Skin of body (tissue), 2 donors: ENCODE results near the gene PTGIS. TPM values are rescaled to one million over a fixed set of nuclear protein-coding genes. Genes with fewer than 3 reads are reported as not detected.

Experiments
- DNase-seq: peaks from one replicate; lab custom pipeline; 2025; lab: John Stamatoyannopoulos, UW
- total RNA-seq: library from RNA; depleted of rRNA; stranded (reverse); fragments of >200 nt; gene quantifications from one replicate; pipeline ENCODE4 v1.2.3, GENCODE V29; 2014

PTGIS gene
- total RNA-seq, 1 donor from 2014 or later, result 14.0 TPM

- DNase-seq, result peak; percentile 73
These were observed 28.0 kb upstream of the PTGIS start for GRCh38 chr20:49595811-49596561.

- no peak for DNase-seq
These were observed 27.4 kb upstream of the PTGIS start for GRCh38 chr20:49595346-49595745.

GRCh38 chr20:49594931-49595315, 27.0 kb upstream of the PTGIS start:
- DNase-seq, result no peak

- peak; percentile 96 for DNase-seq
These were observed 26.4 kb upstream of the PTGIS start for GRCh38 chr20:49594143-49594930.

GRCh38 chr20:49593466-49594142, 25.7 kb upstream of the PTGIS start:
- DNase-seq, result no peak

- DNase-seq, result no peak
These were observed 24.2 kb upstream of the PTGIS start for GRCh38 chr20:49592120-49592519.

GRCh38 chr20:49591217-49591865, 23.4 kb upstream of the PTGIS start:
- DNase-seq, result peak; percentile 76

- DNase-seq, result peak; percentile 29
These were observed 22.5 kb upstream of the PTGIS start for GRCh38 chr20:49590163-49591017.

GRCh38 chr20:49589747-49590146, 21.8 kb upstream of the PTGIS start:
- DNase-seq, result no peak

- DNase-seq, result peak; percentile 85
These were observed 19.2 kb upstream of the PTGIS start for GRCh38 chr20:49587111-49587570.

GRCh38 chr20:49585585-49586245, 17.8 kb upstream of the PTGIS start:
- DNase-seq, result no peak

- no peak for DNase-seq
These were observed 16.8 kb upstream of the PTGIS start for GRCh38 chr20:49584418-49585382.

GRCh38 chr20:49583669-49584417, 15.9 kb upstream of the PTGIS start:
- DNase-seq, result peak; percentile 84

- no peak for DNase-seq
These were observed 15.4 kb upstream of the PTGIS start for GRCh38 chr20:49583343-49583668.

- no peak for DNase-seq
These were observed 14.7 kb upstream of the PTGIS start for GRCh38 chr20:49582413-49583334.

- DNase-seq, result no peak
These were observed 13.5 kb upstream of the PTGIS start for GRCh38 chr20:49581482-49581881.

- DNase-seq, result no peak
These were observed 12.9 kb upstream of the PTGIS start for GRCh38 chr20:49580813-49581174.
